GM21737 (cell line): Measurements from ENCODE around the gene GP9.

Experiments used
- ATAC-seq: cut with Tn5 transposase; IDR thresholded peaks from one replicate; pipeline ENCODE4 v1.9.1; 2021; ENCODE audit warnings: mild to moderate bottlenecking, moderate library complexity; ENCODE audit not compliant: unreplicated experiment

Gene GP9

GRCh38 chr3:129060276-129061022 lies at the start of gene GP9:
GP9 (plus strand) TSS chr3:129060779; CDS start chr3:129061740, 961 bp downstream.
- no peak for ATAC-seq

GRCh38 chr3:129013491-129013891 lies 47.1 kb upstream of the GP9 start:
- no peak for ATAC-seq

GRCh38 chr3:129014148-129014547 lies 46.4 kb upstream of the GP9 start:
- no peak for ATAC-seq

- no peak for ATAC-seq
Observed at GRCh38 chr3:129014793-129015345, 45.7 kb upstream of the GP9 start.

GRCh38 chr3:129015388-129016105 lies 45.0 kb upstream of the GP9 start:
- no peak for ATAC-seq

- no peak for ATAC-seq
Observed at GRCh38 chr3:129016356-129016719, 44.2 kb upstream of the GP9 start.

- no peak for ATAC-seq
Observed at GRCh38 chr3:129016720-129017483, 43.7 kb upstream of the GP9 start.

GRCh38 chr3:129017484-129017899 lies 43.1 kb upstream of the GP9 start:
- ATAC-seq: no peak

- no peak for ATAC-seq
Observed at GRCh38 chr3:129018271-129018670, 42.3 kb upstream of the GP9 start.

GRCh38 chr3:129018751-129019150 lies 41.8 kb upstream of the GP9 start:
- ATAC-seq: no peak

- ATAC-seq: no peak
Observed at GRCh38 chr3:129019266-129019665, 41.3 kb upstream of the GP9 start.

GRCh38 chr3:129020691-129021090 lies 39.9 kb upstream of the GP9 start:
- ATAC-seq: no peak

GRCh38 chr3:129021140-129021551 lies 39.4 kb upstream of the GP9 start:
- no peak for ATAC-seq

GRCh38 chr3:129022114-129023007 lies 38.2 kb upstream of the GP9 start:
- ATAC-seq: no peak

GRCh38 chr3:129023008-129023358 lies 37.6 kb upstream of the GP9 start:
- ATAC-seq: no peak

GRCh38 chr3:129023909-129024308 lies 36.7 kb upstream of the GP9 start:
- no peak for ATAC-seq

GRCh38 chr3:129025108-129025507 lies 35.5 kb upstream of the GP9 start:
- ATAC-seq: no peak

GRCh38 chr3:129025691-129026435 lies 34.7 kb upstream of the GP9 start:
- no peak for ATAC-seq

- peak; percentile 97 for ATAC-seq
Observed at GRCh38 chr3:129026728-129027543, 33.6 kb upstream of the GP9 start.
